T-cell (primary cell): ENCODE measurements around the gene RALGAPA1. TPM values are rescaled to one million over a fixed set of nuclear protein-coding genes. Genes with fewer than 3 reads are reported as not detected.

Experiments
- ATAC-seq, 4 experiments: fragments of 200-7000 bp in 3 of 4; fragments of 150-1000 bp in 1 of 4; cut with Tn5 transposase; replicated peaks in 1 of 4; 1 replicate in 3 of 4; 2 replicates in 1 of 4; pipeline ENCODE4 v1.10.0; 2021; ENCODE audit warnings: moderate library complexity in 3 of 4, mild to moderate bottlenecking in 2 of 4, moderate number of reproducible peaks in 1 of 4
- CTCF ChIA-PET, 2 donors: fragments of 300-600 bp; sonication (Branson Sonifier 250); formaldehyde crosslinking; loops; one replicate each; lab custom pipeline; 2022; ENCODE audit warnings: antibody characterized with exemption in 2 of 2; lab: Charles Lee
- POLR2A ChIA-PET, 2 donors: fragments of 300-600 bp; sonication (Branson Sonifier 250); formaldehyde crosslinking; loops; one replicate each; lab custom pipeline; 2022; ENCODE audit warnings: antibody characterized with exemption in 2 of 2; lab: Charles Lee
- DNase-seq, 35 experiments: peaks; one replicate each; pipeline versions ENCODE4 v3.0.0 to v3.0.0-alpha.2; 2013 to 2023
- H3K27ac ChIP-seq: one replicate; pipeline ENCODE4 v1.5.1; 2013; ENCODE audit warnings: low read length
- H3K27me3 ChIP-seq, 2 experiments: replicated peaks in 1 of 2; 1 replicate in 1 of 2; 2 replicates in 1 of 2; pipeline versions ENCODE4 v1.6.1 to v1.7.0; 2013; ENCODE audit warnings: low read length in 1 of 2, mixed read lengths in 1 of 2; ENCODE audit not compliant: control insufficient read depth in 2 of 2, insufficient read depth in 2 of 2; ENCODE audit errors: extremely low read depth in 1 of 2
- H3K36me3 ChIP-seq, 2 donors: 1 replicate in 1 of 2; 2 replicates in 1 of 2; pipeline versions ENCODE4 v1.6.1 to v1.7.0; 2013; ENCODE audit warnings: low read length in 1 of 2; ENCODE audit not compliant: control insufficient read depth in 2 of 2, insufficient read depth in 1 of 2; ENCODE audit errors: extremely low read depth in 1 of 2
- H3K4me1 ChIP-seq, 2 experiments: 1 replicate in 1 of 2; 2 replicates in 1 of 2; pipeline versions ENCODE4 v1.6.1 to v1.7.0; 2013; ENCODE audit warnings: low read length in 2 of 2, mixed read lengths in 1 of 2; ENCODE audit not compliant: insufficient read depth in 2 of 2, control insufficient read depth in 1 of 2; ENCODE audit errors: extremely low read depth in 1 of 2
- H3K4me3 ChIP-seq, 2 donors: 1 replicate in 1 of 2; 2 replicates in 1 of 2; pipeline versions ENCODE4 v1.5.1 to v1.7.0; 2013; ENCODE audit warnings: mild to moderate bottlenecking in 2 of 2, low read length in 1 of 2, moderate library complexity in 1 of 2; ENCODE audit not compliant: control insufficient read depth in 1 of 2; ENCODE audit errors: extremely low read depth in 1 of 2
- H3K9me3 ChIP-seq: 2 replicates; pipeline ENCODE4 v1.7.0; 2013
- H3K27ac Mint-ChIP-seq, 2 donors: one replicate each; pipeline ENCODE4 v1.8.0; 2020 to 2021; ENCODE audit warnings: mild to moderate bottlenecking in 2 of 2, mixed read lengths in 2 of 2
- H3K27me3 Mint-ChIP-seq, 2 donors: one replicate each; pipeline ENCODE4 v1.8.0; 2021 to 2022; ENCODE audit warnings: mixed read lengths in 2 of 2
- H3K36me3 Mint-ChIP-seq: one replicate; pipeline ENCODE4 v1.8.0; 2021; ENCODE audit warnings: mixed read lengths
- H3K4me1 Mint-ChIP-seq, 3 donors: one replicate each; pipeline ENCODE4 v1.8.0; 2020 to 2022; ENCODE audit warnings: mixed read lengths in 3 of 3, mild to moderate bottlenecking in 1 of 3
- H3K4me3 Mint-ChIP-seq, 3 donors: one replicate each; pipeline ENCODE4 v1.8.0; 2020 to 2022; ENCODE audit warnings: mild to moderate bottlenecking in 3 of 3, mixed read lengths in 3 of 3, moderate library complexity in 3 of 3
- H3K9me3 Mint-ChIP-seq, 3 donors: one replicate each; pipeline ENCODE4 v1.8.0; 2020 to 2022; ENCODE audit warnings: mixed read lengths in 3 of 3
- WGBS: methylation state at CpG from one replicate; pipeline ENCODE4 v1.1.5; 2013; ENCODE audit warnings: missing lambda C conversion rate; ENCODE audit not compliant: insufficient coverage; 5-methylcytosine and 5-hydroxymethylcytosine counted together
- total RNA-seq, 35 experiments: library from RNA in 6 of 35; stranded (reverse) in 6 of 35; fragments of 120-200 nt in 1 of 35; gene quantifications; one replicate each; pipeline versions ENCODE4 v1.2.1 to v1.2.4 and lab custom pipeline; 2013 to 2026

The RALGAPA1 gene
- total RNA-seq, 5 donors from 2014 or later (not counting 1 experiment from before 2014, with no cell fraction given), result 65.1 to 88.9 (median 82.9) TPM

GRCh38 chr14:35818346-35819115 lies 9.4 kb upstream of the RALGAPA1 start:
- H3K4me1 ChIP-seq, result no peaks in the 10 kb centered on the region
- ChIA-PET POLR2A (interaction anchor here in 1 of 2 donors (0.6 kb wide), 1 partner anchor 18 kb away, joined by 3 read pairs; no protein-coding TSS in a partner anchor), CTCF (interaction anchor here (1.0 to 2.4 kb wide), 12 partner anchors 8 to 130 kb away, joined by 3 to 11 read pairs (median 4); partner anchors contain the start of genes BRMS1L (in 1 of the 2) and RALGAPA1 (in 1 of the 2))
- H3K9me3 Mint-ChIP-seq, result no peaks in the 10 kb centered on the region
- H3K27ac ChIP-seq, result no peak overlapping the region
- H3K36me3 ChIP-seq, result no peaks in the 10 kb centered on the region
- peaks cover 0 to 2% of the 10 kb centered on the region in 2 experiments for H3K27me3 ChIP-seq
- H3K9me3 ChIP-seq, result no peaks in the 10 kb centered on the region
- H3K27ac Mint-ChIP-seq, result no peak overlapping the region
- peaks cover 0 to 3% (median 1%) of the 10 kb centered on the region in 3 donors for H3K4me1 Mint-ChIP-seq
- H3K36me3 Mint-ChIP-seq, result no peaks in the 10 kb centered on the region
- ATAC-seq (peak in 1 of 4 experiments; percentile 58), DNase-seq (peak in 6 of 35 experiments; percentile 10 to 58 (median 18))
- WGBS, result 86% methylated on average over 6 of the region's 13 CpGs
- H3K4me3 Mint-ChIP-seq, result no peak overlapping the region
- no peak overlapping the region for H3K4me3 ChIP-seq
- peaks cover 0 to 2% of the 10 kb centered on the region in 2 donors for H3K27me3 Mint-ChIP-seq

- H3K9me3 Mint-ChIP-seq, result no peaks in the 10 kb centered on the region
- CTCF ChIA-PET, result interaction anchor here (0.5 to 3.1 kb wide), 12 partner anchors 8 to 1071 kb away, joined by 3 to 21 read pairs (median 4); partner anchors contain the start of genes BRMS1L (in 1 of the 2) and NFKBIA (in 1 of the 2)
- Histone ChIP-seq H3K4me1 (peaks cover 0 to 1% of the 10 kb centered on the region in 2 experiments), H3K27me3 (peaks cover 0 to 2% of the 10 kb centered on the region in 2 experiments), H3K27ac (no peak overlapping the region), H3K4me3 (no peak overlapping the region), H3K36me3 (no peaks in the 10 kb centered on the region), H3K9me3 (no peaks in the 10 kb centered on the region)
- ATAC-seq (peak; percentile 83 to 89 (median 86)), DNase-seq (peak; percentile 34 to 88 (median 71))
- no peak overlapping the region for H3K4me3 Mint-ChIP-seq
- H3K27me3 Mint-ChIP-seq, result no peaks in the 10 kb centered on the region
- no peak overlapping the region for H3K27ac Mint-ChIP-seq
- WGBS, result no CpG with 5 or more reads among the region's 3 CpGs
- peaks cover 2 to 7% (median 7%) of the 10 kb centered on the region in 3 donors for H3K4me1 Mint-ChIP-seq
- H3K36me3 Mint-ChIP-seq, result no peaks in the 10 kb centered on the region
- POLR2A ChIA-PET, result no interaction called here
Observed at GRCh38 chr14:35814371-35815005, 5.4 kb upstream of the RALGAPA1 start.

GRCh38 chr14:35810963-35811362 lies 1.9 kb upstream of the RALGAPA1 start:
- Histone ChIP-seq H3K36me3 (no peaks in the 10 kb centered on the region), H3K27me3 (no peaks in the 10 kb centered on the region), H3K27ac (no peak overlapping the region), H3K9me3 (no peaks in the 10 kb centered on the region), H3K4me1 (peaks cover 5 to 18% of the 10 kb centered on the region in 2 experiments), H3K4me3 (no peak overlapping the region)
- Mint-ChIP-seq H3K27ac (no peak overlapping the region), H3K27me3 (no peaks in the 10 kb centered on the region), H3K36me3 (no peaks in the 10 kb centered on the region), H3K9me3 (no peaks in the 10 kb centered on the region), H3K4me1 (peaks cover 30 to 36% (median 33%) of the 10 kb centered on the region in 3 donors), H3K4me3 (no peak overlapping the region)
- ATAC-seq (no peak), DNase-seq (no peak)
- ChIA-PET POLR2A (interaction anchor here in 1 of 2 donors (0.6 kb wide), 1 partner anchor 394 kb away, joined by 4 read pairs; no protein-coding TSS in a partner anchor), CTCF (no interaction called here)
- no CpG with 5 or more reads among the region's 4 CpGs for WGBS

GRCh38 chr14:35809597-35809996 lies 502 bp upstream of the RALGAPA1 start:
- Mint-ChIP-seq H3K9me3 (no peaks in the 10 kb centered on the region), H3K4me1 (peaks cover 35 to 38% (median 36%) of the 10 kb centered on the region in 3 donors), H3K27me3 (no peaks in the 10 kb centered on the region), H3K27ac (peak overlapping the region; percentile 13 to 76), H3K36me3 (peaks cover 5% of the 10 kb centered on the region), H3K4me3 (peak overlapping the region; percentile 80 to 98 (median 96))
- DNase-seq (no peak), ATAC-seq (no peak)
- WGBS, result no CpG with 5 or more reads among the region's 2 CpGs
- ChIA-PET POLR2A (interaction anchor here in 1 of 2 donors (0.6 to 1.5 kb wide), 5 partner anchors 13 to 394 kb away, joined by 3 to 33 read pairs (median 6); partner anchors contain the start of gene BRMS1L), CTCF (interaction anchor here (0.6 to 1.6 kb wide), 3 partner anchors 9 to 395 kb away, joined by 3 to 10 read pairs (median 4); partner anchors contain the start of gene BRMS1L (in 1 of the 2))
- Histone ChIP-seq H3K4me3 (peak overlapping the region in 1 of 2 donors; percentile 76), H3K4me1 (peaks cover 5 to 18% of the 10 kb centered on the region in 2 experiments), H3K36me3 (peaks cover 0 to 1% of the 10 kb centered on the region in 2 donors), H3K9me3 (no peaks in the 10 kb centered on the region), H3K27ac (peak overlapping the region; percentile 79), H3K27me3 (no peaks in the 10 kb centered on the region)

GRCh38 chr14:35808076-35808637 lies 938 bp downstream of the RALGAPA1 start:
- Histone ChIP-seq H3K4me3 (peak overlapping the region; percentile 76 to 90), H3K27ac (peak overlapping the region; percentile 79), H3K4me1 (peaks cover 5 to 18% of the 10 kb centered on the region in 2 experiments), H3K27me3 (no peaks in the 10 kb centered on the region), H3K9me3 (no peaks in the 10 kb centered on the region), H3K36me3 (peaks cover 0 to 3% of the 10 kb centered on the region in 2 donors)
- 4% methylated on average over 6 of the region's 11 CpGs for WGBS
- no peak for ATAC-seq
- peaks cover 37 to 43% (median 41%) of the 10 kb centered on the region in 3 donors for H3K4me1 Mint-ChIP-seq
- peak overlapping the region; percentile 96 to 98 (median 97) for H3K4me3 Mint-ChIP-seq
- no peaks in the 10 kb centered on the region for H3K27me3 Mint-ChIP-seq
- peak overlapping the region; percentile 91 to 95 for H3K27ac Mint-ChIP-seq
- ChIA-PET CTCF (interaction anchor here in 1 of 2 donors (1.0 kb wide), 1 partner anchor 10 kb away, joined by 4 read pairs; no protein-coding TSS in a partner anchor), POLR2A (interaction anchor here in 1 of 2 donors (0.6 to 1.8 kb wide), 2 partner anchors 18 to 824 kb away, joined by 3 to 12 read pairs; partner anchors contain the start of gene BRMS1L)
- no peaks in the 10 kb centered on the region for H3K9me3 Mint-ChIP-seq
- DNase-seq, result peak in 2 of 35 experiments; percentile 17 to 44
- peaks cover 8% of the 10 kb centered on the region for H3K36me3 Mint-ChIP-seq
